Panc1 (cell line): ENCODE data around the gene APBB1IP. TPM values are rescaled to one million over a fixed set of nuclear protein-coding genes. Genes with fewer than 3 reads are reported as not detected.

Experiments
- ATAC-seq: fragments of 200-7000 bp; cut with Tn5 transposase; 2 replicates; pipeline ENCODE4 v1.9.1; 2020; ENCODE audit warnings: mild to moderate bottlenecking, moderate library complexity
- BruUV-seq: library from RNA; stranded (reverse); fragments of 400-500 nt; replicated peaks from 2 replicates; lab custom pipeline; 2021; lab: Mats Ljungman, UMichigan
- CTCF ChIA-PET: fragments of 300-600 bp; sonication (Branson Sonifier 250); formaldehyde crosslinking; loops from one replicate; lab custom pipeline; 2022; ENCODE audit warnings: antibody characterized with exemption; lab: Charles Lee
- POLR2A ChIA-PET: fragments of 300-600 bp; sonication (Branson Sonifier 250); formaldehyde crosslinking; loops from one replicate; lab custom pipeline; 2022; ENCODE audit warnings: antibody characterized with exemption; lab: Charles Lee
- DNase-seq: peaks from one replicate; pipeline ENCODE4 v3.0.0-alpha.2; 2010; ENCODE audit warnings: low read depth, low spot score
- H3K27ac ChIP-seq: 2 replicates; pipeline ENCODE4 v1.5.1; 2011; ENCODE audit warnings: mild to moderate bottlenecking, low read length, inconsistent platforms
- H3K27me3 ChIP-seq: fragments of 200-500 bp; sonication (Bioruptor generic); 2 replicates; pipeline ENCODE4 v1.6.0; 2014; ENCODE audit warnings: low read length, inconsistent platforms; ENCODE audit not compliant: control insufficient read depth, insufficient read depth
- H3K36me3 ChIP-seq: fragments of 200-500 bp; sonication (Bioruptor generic); 2 replicates; pipeline ENCODE4 v1.5.1; 2014; ENCODE audit warnings: inconsistent platforms, mild to moderate bottlenecking, low read length, moderate library complexity; ENCODE audit not compliant: control insufficient read depth, insufficient read depth
- H3K4me1 ChIP-seq: 2 replicates; pipeline ENCODE4 v1.5.1; 2011; ENCODE audit warnings: inconsistent platforms, mild to moderate bottlenecking, low read length, moderate library complexity; ENCODE audit not compliant: control insufficient read depth, insufficient read depth
- H3K4me3 ChIP-seq, 2 experiments: 2 replicates each; pipeline ENCODE4 v1.5.1; 2011 to 2012; ENCODE audit warnings: low read depth in 2 of 2, low read length in 2 of 2, mild to moderate bottlenecking in 2 of 2, inconsistent platforms in 1 of 2, moderate library complexity in 1 of 2
- H3K9me3 ChIP-seq: fragments of 200-500 bp; sonication (Bioruptor generic); 2 replicates; pipeline ENCODE4 v1.5.1; 2014; ENCODE audit warnings: low read depth, mild to moderate bottlenecking, inconsistent platforms, low read length, moderate library complexity; ENCODE audit not compliant: control insufficient read depth, insufficient read depth
- CTCF ChIP-seq: fragments of 450-650 bp; IDR thresholded peaks from 2 replicates; pipeline ENCODE4 v1.5.1; 2017; ENCODE audit warnings: mild to moderate bottlenecking
- TCF7L2 ChIP-seq: IDR thresholded peaks from 2 replicates; pipeline ENCODE4 v1.6.1; 2011; ENCODE audit warnings: mild to moderate bottlenecking, low read depth, low read length, inconsistent platforms
- in situ Hi-C: cut with HindIII; loops from 2 replicates; pipeline ENCODE4 v1.10.0; 2016; ENCODE audit warnings: low sequenced_read_pairs, low pct_unique_long_range_greater_than_20kb
- intact Hi-C: fragments of 100-400 bp; cut with micrococcal nuclease; formaldehyde crosslinking; loops from one replicate; pipeline ENCODE4 v1.10.0; 2022; ENCODE audit not compliant: unreplicated experiment
- total RNA-seq: library from RNA; stranded (reverse); gene quantifications from one replicate; pipeline ENCODE4 v1.2.1, GENCODE V29; 2021; ENCODE audit not compliant: unreplicated experiment
- TF ChIP-seq, protein P1 (sequence below), 2 experiments: IDR thresholded peaks; 2 replicates each; pipeline ENCODE4 v1.6.1; 2011 to 2012; ENCODE audit warnings: low read depth in 2 of 2, control low read depth in 1 of 2, low read length in 1 of 2, mild to moderate bottlenecking in 1 of 2, moderate library complexity in 1 of 2; ENCODE audit not compliant: insufficient read depth in 1 of 2

Gene APBB1IP
- total RNA-seq, 1 experiment from 2014 or later = 0.21 TPM

GRCh38 chr10:26543567-26544306 lies 105.6 kb downstream of the APBB1IP start:
- Histone ChIP-seq H3K4me1 (no peaks in the 10 kb centered on the region), H3K9me3 (no peaks in the 10 kb centered on the region), H3K27me3 (no peaks in the 10 kb centered on the region), H3K27ac (no peak overlapping the region), H3K36me3 (no peaks in the 10 kb centered on the region), H3K4me3 (no peak overlapping the region)
- ATAC-seq = no peak
- in situ Hi-C loops = no loop called here
- intact Hi-C loops = no loop called here
- TF ChIP-seq TCF7L2 (no peak), CTCF (no peak)
- TF ChIP-seq, protein P1, sequence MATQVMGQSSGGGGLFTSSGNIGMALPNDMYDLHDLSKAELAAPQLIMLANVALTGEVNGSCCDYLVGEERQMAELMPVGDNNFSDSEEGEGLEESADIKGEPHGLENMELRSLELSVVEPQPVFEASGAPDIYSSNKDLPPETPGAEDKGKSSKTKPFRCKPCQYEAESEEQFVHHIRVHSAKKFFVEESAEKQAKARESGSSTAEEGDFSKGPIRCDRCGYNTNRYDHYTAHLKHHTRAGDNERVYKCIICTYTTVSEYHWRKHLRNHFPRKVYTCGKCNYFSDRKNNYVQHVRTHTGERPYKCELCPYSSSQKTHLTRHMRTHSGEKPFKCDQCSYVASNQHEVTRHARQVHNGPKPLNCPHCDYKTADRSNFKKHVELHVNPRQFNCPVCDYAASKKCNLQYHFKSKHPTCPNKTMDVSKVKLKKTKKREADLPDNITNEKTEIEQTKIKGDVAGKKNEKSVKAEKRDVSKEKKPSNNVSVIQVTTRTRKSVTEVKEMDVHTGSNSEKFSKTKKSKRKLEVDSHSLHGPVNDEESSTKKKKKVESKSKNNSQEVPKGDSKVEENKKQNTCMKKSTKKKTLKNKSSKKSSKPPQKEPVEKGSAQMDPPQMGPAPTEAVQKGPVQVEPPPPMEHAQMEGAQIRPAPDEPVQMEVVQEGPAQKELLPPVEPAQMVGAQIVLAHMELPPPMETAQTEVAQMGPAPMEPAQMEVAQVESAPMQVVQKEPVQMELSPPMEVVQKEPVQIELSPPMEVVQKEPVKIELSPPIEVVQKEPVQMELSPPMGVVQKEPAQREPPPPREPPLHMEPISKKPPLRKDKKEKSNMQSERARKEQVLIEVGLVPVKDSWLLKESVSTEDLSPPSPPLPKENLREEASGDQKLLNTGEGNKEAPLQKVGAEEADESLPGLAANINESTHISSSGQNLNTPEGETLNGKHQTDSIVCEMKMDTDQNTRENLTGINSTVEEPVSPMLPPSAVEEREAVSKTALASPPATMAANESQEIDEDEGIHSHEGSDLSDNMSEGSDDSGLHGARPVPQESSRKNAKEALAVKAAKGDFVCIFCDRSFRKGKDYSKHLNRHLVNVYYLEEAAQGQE (IDR thresholded peaks at IDR 0.05; ENCODE audit: insufficient read depth in 1 of 2, low read depth in 2 of 2, low read length in 1 of 2) = no peak
- CTCF ChIA-PET = no interaction called here
- POLR2A ChIA-PET = no interaction called here
- BruUV-seq = no TSS peak
- no peak for DNase-seq

GRCh38 chr10:26544932-26545331 lies 106.8 kb downstream of the APBB1IP start:
- H3K27me3 ChIP-seq = no peaks in the 10 kb centered on the region
- in situ Hi-C loops = no loop called here
- ChIA-PET CTCF (no interaction called here), POLR2A (no interaction called here)
- intact Hi-C loops = no loop called here
- no TSS peak for BruUV-seq
- TF ChIP-seq CTCF = no peak
- no peaks in the 10 kb centered on the region for H3K4me1 ChIP-seq
- no peaks in the 10 kb centered on the region for H3K36me3 ChIP-seq
- H3K9me3 ChIP-seq = no peaks in the 10 kb centered on the region
- ATAC-seq (no peak), DNase-seq (no peak)
- H3K27ac ChIP-seq = no peak overlapping the region
- H3K4me3 ChIP-seq = no peak overlapping the region
